Liver (tissue), 3 donors: ENCODE data around the gene THSD4.

Source experiments
- EGR1 ChIP-seq, 2 donors: IDR thresholded peaks; 2 replicates each; pipeline ENCODE4 v1.6.1; 2016 to 2018; ENCODE audit warnings: antibody characterized with exemption in 2 of 2, low read depth in 2 of 2
- FOXA1 ChIP-seq: IDR thresholded peaks from 2 replicates; pipeline ENCODE4 v1.6.1; 2016; ENCODE audit warnings: antibody characterized with exemption
- SP1 ChIP-seq: IDR thresholded peaks from 2 replicates; pipeline ENCODE4 v1.6.1; 2018; ENCODE audit warnings: antibody characterized with exemption, mild to moderate bottlenecking
- YY1 ChIP-seq: IDR thresholded peaks from 2 replicates; pipeline ENCODE4 v1.6.1; 2016; ENCODE audit warnings: antibody characterized with exemption, mild to moderate bottlenecking
- TF ChIP-seq, protein P1 (sequence below): fragments of 150-350 bp; IDR thresholded peaks from 2 replicates; pipeline ENCODE4 v1.5.1; 2017; ENCODE audit warnings: improper control_type of control experiment, low read depth, low read length; ENCODE audit not compliant: missing input control
- TF ChIP-seq, protein P2 (sequence below): IDR thresholded peaks from 2 replicates; pipeline ENCODE4 v1.6.1; 2016; ENCODE audit warnings: antibody characterized with exemption
- TF ChIP-seq, protein P3 (sequence below): IDR thresholded peaks from 2 replicates; pipeline ENCODE4 v1.6.1; 2016; ENCODE audit warnings: antibody characterized with exemption
- TF ChIP-seq, protein P4 (sequence below): IDR thresholded peaks from 2 replicates; pipeline ENCODE4 v1.6.1; 2016; ENCODE audit warnings: antibody characterized with exemption, mild to moderate bottlenecking
- donor health status: healthy.
- donor health status: healthy.

- TF ChIP-seq, protein P1, sequence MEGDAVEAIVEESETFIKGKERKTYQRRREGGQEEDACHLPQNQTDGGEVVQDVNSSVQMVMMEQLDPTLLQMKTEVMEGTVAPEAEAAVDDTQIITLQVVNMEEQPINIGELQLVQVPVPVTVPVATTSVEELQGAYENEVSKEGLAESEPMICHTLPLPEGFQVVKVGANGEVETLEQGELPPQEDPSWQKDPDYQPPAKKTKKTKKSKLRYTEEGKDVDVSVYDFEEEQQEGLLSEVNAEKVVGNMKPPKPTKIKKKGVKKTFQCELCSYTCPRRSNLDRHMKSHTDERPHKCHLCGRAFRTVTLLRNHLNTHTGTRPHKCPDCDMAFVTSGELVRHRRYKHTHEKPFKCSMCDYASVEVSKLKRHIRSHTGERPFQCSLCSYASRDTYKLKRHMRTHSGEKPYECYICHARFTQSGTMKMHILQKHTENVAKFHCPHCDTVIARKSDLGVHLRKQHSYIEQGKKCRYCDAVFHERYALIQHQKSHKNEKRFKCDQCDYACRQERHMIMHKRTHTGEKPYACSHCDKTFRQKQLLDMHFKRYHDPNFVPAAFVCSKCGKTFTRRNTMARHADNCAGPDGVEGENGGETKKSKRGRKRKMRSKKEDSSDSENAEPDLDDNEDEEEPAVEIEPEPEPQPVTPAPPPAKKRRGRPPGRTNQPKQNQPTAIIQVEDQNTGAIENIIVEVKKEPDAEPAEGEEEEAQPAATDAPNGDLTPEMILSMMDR, result no peak
- TF ChIP-seq, protein P2, sequence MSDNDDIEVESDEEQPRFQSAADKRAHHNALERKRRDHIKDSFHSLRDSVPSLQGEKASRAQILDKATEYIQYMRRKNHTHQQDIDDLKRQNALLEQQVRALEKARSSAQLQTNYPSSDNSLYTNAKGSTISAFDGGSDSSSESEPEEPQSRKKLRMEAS, result peak; percentile 82
- TF ChIP-seq SP1, result peak; percentile 76
- TF ChIP-seq YY1, result peak; percentile 66
- TF ChIP-seq, protein P3, sequence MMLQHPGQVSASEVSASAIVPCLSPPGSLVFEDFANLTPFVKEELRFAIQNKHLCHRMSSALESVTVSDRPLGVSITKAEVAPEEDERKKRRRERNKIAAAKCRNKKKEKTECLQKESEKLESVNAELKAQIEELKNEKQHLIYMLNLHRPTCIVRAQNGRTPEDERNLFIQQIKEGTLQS, result no peak
- TF ChIP-seq, protein P4, sequence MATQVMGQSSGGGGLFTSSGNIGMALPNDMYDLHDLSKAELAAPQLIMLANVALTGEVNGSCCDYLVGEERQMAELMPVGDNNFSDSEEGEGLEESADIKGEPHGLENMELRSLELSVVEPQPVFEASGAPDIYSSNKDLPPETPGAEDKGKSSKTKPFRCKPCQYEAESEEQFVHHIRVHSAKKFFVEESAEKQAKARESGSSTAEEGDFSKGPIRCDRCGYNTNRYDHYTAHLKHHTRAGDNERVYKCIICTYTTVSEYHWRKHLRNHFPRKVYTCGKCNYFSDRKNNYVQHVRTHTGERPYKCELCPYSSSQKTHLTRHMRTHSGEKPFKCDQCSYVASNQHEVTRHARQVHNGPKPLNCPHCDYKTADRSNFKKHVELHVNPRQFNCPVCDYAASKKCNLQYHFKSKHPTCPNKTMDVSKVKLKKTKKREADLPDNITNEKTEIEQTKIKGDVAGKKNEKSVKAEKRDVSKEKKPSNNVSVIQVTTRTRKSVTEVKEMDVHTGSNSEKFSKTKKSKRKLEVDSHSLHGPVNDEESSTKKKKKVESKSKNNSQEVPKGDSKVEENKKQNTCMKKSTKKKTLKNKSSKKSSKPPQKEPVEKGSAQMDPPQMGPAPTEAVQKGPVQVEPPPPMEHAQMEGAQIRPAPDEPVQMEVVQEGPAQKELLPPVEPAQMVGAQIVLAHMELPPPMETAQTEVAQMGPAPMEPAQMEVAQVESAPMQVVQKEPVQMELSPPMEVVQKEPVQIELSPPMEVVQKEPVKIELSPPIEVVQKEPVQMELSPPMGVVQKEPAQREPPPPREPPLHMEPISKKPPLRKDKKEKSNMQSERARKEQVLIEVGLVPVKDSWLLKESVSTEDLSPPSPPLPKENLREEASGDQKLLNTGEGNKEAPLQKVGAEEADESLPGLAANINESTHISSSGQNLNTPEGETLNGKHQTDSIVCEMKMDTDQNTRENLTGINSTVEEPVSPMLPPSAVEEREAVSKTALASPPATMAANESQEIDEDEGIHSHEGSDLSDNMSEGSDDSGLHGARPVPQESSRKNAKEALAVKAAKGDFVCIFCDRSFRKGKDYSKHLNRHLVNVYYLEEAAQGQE, result peak; percentile 59
- TF ChIP-seq FOXA1, result peak; percentile 78
- TF ChIP-seq EGR1 (IDR thresholded peaks at IDR 0.05; ENCODE audit: low read depth in 2 of 2), result peak in 1 of 2 donors; percentile 36
Measured at GRCh38 chr15:71677352-71677751, 562.1 kb downstream of the THSD4 start.
